Hepatic stellate cell (primary cell): Measurements from ENCODE around the gene SLC13A3.

ENCODE experiments used
- DNase-seq: peaks from one replicate; pipeline ENCODE4 v3.0.0; 2011; ENCODE audit warnings: low spot score

Gene SLC13A3

DNA sequence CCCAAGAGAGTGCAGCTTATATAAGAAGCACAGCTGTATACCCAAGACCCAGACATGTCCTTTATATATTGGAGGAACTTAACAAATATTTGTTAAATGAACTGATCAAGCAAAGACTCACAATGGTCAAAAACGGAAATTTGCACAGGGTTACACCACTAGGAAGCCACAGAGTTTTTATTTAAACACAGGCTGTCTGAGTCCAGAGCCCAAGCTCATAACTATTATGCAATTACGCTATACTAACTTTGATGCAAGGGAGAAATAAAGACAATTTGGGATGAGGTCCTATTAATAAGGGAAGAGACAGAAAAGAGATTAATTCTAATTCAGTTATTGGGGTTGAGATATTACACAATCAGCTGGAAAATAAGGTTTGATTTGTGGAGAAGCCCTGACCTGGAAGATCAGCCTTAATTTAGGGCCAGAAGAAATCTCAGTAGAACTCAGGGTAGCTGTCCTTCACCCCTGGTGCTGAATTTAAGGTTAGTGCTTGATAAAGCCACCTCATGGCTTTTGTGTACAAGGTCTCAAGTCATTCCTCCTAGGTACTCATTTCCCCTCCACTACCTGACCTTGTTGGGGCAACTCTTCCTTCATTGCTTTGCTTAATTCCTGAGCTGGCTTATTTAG, 127.4 kb downstream of the SLC13A3 start:
- DNase-seq = no peak

DNA sequence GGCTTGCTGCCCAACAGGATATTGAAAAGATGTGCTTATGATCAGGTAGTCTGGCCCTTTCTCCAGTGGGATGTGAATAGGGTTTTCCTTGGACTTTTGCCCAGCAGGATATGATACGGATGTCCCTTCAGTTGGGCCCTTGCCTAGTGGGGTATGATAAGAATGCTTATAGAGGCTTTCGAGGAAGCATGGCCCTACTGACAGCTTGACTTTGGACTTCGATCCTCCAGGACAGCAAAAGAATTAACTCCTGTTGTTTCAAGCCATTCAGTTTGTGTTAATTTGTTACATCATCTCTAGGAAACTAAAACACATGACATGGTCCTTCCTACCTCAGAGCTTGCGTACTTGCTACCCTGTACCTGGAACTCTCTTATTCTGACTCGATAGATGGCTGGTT, 128.2 kb downstream of the SLC13A3 start:
- no peak for DNase-seq

DNA sequence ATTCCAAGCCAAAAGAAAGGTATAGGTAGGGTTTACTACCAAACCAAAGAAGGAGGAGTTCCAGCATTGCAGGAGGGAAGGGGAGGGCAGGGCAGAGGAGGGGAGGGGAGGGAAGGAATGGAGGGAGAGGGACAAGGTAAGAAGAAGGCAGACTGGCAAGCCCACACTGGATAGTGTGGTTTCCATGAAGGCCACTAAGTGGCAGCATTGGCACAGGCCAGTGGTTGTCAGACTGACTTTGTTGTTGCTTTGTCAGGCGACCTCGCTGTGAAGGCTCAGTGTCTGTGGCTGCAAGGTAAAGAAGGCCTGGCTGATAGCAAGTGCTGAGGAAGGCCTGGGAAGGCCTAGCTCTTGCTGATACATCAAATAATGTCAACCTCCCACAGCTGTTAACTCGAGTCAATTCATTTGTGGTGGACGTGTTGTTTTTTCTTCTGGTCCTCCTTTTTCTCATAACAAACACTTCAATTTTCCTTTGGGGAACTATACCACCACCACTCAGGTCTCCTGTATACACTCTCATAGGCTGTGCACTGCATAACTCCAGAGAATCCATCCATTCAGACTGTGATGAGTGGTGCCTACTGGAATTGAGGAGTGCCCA, 130.2 kb downstream of the SLC13A3 start:
- peak; percentile 40 for DNase-seq

DNA sequence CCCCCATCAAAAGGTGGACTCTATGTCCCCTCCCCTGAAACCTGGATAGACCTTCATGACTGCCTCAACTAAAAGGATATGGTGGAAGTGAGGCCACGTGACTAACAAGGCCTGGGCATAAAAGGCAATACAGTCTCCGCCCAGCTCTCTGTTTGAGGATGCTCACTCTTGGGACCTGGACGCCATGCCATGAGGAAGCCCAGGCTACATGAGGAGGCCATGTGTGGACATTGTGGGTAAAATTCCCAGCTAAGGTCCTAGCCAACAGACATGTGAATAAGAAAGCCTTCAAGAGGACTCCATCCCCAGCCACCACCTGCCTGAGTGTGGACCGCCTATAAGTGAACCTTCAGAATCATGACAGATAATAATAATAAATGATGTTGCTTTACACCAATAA, 130.7 kb downstream of the SLC13A3 start:
- DNase-seq = no peak

DNA sequence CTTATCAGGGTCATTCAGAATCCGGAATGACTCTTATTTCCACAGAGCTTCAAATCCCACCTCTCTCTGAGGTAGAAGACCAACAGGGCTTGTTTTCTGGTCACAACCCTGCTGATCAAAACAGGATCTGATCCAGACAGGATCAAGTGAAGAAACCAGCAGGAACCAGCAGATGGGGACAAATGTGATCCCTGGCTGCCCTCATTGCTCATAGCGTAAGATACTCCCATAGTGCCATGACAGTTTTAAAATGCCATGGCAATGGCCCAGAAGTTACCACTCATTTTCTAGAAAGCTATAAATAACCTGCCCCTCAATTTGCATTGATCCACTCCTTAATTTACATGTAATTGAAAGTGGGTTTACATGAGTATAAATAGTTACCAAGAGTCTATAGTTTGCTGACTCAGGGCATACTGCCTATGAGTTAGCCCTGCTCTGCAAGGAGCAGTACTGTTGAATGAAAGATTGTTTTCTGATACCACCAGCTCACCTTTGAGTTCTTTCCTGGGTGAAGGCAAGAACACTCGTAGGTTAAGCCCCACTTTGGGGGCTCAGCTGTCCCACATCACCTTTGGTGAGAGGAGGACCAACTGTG, 131.7 kb downstream of the SLC13A3 start:
- DNase-seq = no peak

DNA sequence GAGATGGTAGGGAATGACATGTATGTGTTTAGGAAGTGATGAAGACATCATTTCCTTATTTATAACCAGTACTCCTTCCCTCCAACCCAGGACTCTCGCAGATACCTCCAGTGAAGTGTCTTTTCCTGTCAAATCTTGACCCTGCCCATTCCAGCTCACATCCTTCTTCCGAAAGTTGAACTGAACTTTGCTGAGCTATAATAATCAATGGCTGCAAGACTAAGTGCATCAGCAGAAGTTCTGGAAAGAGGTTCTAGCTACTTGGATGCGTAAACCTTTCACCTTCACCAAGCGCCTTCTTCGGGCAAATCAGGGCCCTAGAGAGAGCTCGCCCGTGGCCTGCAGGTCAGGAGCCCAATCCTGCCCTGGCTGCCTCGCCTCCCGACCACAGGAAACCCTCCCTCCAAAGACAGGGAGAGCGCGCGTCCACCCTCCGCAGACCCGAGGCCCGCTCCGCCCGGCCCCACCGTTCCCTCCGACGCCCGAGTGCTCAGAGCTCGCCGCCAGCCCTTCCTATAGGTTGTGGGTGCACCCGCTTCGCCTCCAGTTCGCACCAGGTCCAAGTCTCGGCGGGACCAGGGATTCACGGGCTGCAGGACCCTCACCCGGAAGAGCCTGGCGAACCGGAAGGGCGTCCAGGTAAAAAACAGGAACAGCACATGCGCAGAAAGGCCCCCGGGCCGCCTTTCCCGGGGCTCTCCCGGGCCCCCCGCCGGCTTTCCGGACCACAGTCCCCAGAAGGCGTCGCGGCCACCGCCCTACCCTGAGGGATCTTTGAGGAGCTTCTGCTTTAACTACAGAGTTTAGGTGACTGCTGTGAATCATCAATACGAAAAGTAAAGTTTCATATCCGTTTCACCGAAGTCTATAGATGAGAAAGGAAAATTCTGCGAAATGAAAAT, 138.1 kb downstream of the SLC13A3 start, which contains the start of gene ZNF334:
TSS of gene ZNF334 (minus strand) at position 617 of the 902 bp plus-strand sequence. CDS start 1,457 bp downstream, outside the sequence.
- no peak for DNase-seq

DNA sequence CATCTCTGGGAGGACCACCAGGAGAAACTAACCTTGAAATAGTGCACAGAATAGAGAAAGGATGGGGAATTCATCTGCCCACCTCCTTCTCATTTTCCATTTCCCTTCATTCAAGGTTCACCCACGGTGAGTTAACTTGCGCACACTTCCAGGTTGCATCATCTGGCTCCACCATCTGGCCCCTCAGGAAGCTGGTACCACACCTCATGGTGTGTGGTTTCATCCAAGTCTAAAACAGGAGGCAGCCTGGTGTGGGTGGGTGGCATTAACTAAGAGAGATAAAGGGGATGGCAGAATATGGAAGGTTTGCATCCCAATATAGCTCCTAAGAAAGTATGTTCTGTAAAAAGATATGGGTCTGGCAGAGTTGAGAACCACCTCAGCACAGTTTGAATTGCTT, 141.7 kb downstream of the SLC13A3 start:
- DNase-seq = no peak
